PC-3 (cell line): ENCODE results near the gene MYO1F. TPM values are rescaled to one million over a fixed set of nuclear protein-coding genes. Genes with fewer than 3 reads are reported as not detected.

Experiments used
- ATAC-seq: fragments of 200-7000 bp; cut with Tn5 transposase; 2 replicates; pipeline ENCODE4 v1.9.1; 2020; ENCODE audit warnings: mild to moderate bottlenecking, moderate library complexity
- BruUV-seq: library from RNA; stranded (reverse); fragments of 400-500 nt; replicated peaks from 2 replicates; lab custom pipeline; 2021; lab: Mats Ljungman, UMichigan
- CTCF ChIA-PET: fragments of 300-600 bp; sonication (Branson Sonifier 250); formaldehyde crosslinking; loops from one replicate; lab custom pipeline; 2022; ENCODE audit warnings: antibody characterized with exemption; lab: Charles Lee
- POLR2A ChIA-PET: fragments of 300-600 bp; sonication (Branson Sonifier 250); formaldehyde crosslinking; loops from one replicate; lab custom pipeline; 2022; ENCODE audit warnings: antibody characterized with exemption; ENCODE audit not compliant: unreplicated experiment; lab: Charles Lee
- DNase-seq: peaks from one replicate; pipeline ENCODE4 v3.0.0-alpha.2; 2015
- H2AFZ ChIP-seq: fragments of 300-600 bp; sonication (generic); 2 replicates; pipeline ENCODE4 v1.6.0; 2016; ENCODE audit warnings: antibody characterized with exemption, low read length
- H3F3A ChIP-seq: fragments of 300-600 bp; sonication (generic); one replicate; pipeline ENCODE4 v1.6.0; 2017; ENCODE audit warnings: antibody characterized with exemption, low read length, control low read depth, mild to moderate bottlenecking; ENCODE audit not compliant: unreplicated experiment
- H3K27ac ChIP-seq: fragments of 300-600 bp; sonication (generic); 2 replicates; pipeline ENCODE4 v1.5.1; 2016; ENCODE audit warnings: mild to moderate bottlenecking, low read length
- H3K27me3 ChIP-seq: fragments of 300-600 bp; sonication (generic); 2 replicates; pipeline ENCODE4 v1.6.1; 2016; ENCODE audit warnings: low read length, mixed read lengths
- H3K36me3 ChIP-seq: fragments of 300-600 bp; sonication (generic); 2 replicates; pipeline ENCODE4 v1.6.1; 2016; ENCODE audit warnings: low read depth, mixed run types, low read length, mixed read lengths
- H3K4me1 ChIP-seq: fragments of 300-600 bp; sonication (generic); 2 replicates; pipeline ENCODE4 v1.5.1; 2016; ENCODE audit warnings: low read length; ENCODE audit not compliant: insufficient read depth
- H3K4me2 ChIP-seq: fragments of 300-600 bp; sonication (generic); 2 replicates; pipeline ENCODE4 v1.6.0; 2016; ENCODE audit warnings: low read length
- H3K4me3 ChIP-seq: fragments of 300-600 bp; sonication (generic); 2 replicates; pipeline ENCODE4 v1.5.1; 2016; ENCODE audit warnings: mild to moderate bottlenecking, low read length, mixed read lengths
- H3K79me2 ChIP-seq: fragments of 300-600 bp; sonication (generic); 2 replicates; pipeline ENCODE4 v1.6.1; 2017; ENCODE audit warnings: low read length, mixed read lengths
- H3K9ac ChIP-seq: fragments of 300-600 bp; sonication (generic); 2 replicates; pipeline ENCODE4 v1.6.0; 2016; ENCODE audit warnings: mild to moderate bottlenecking, low read length
- H3K9me2 ChIP-seq: fragments of 300-600 bp; sonication (generic); replicated peaks from 2 replicates; pipeline ENCODE4 v1.6.1; 2016; ENCODE audit warnings: mixed run types, low read length, mixed read lengths
- H3K9me3 ChIP-seq: fragments of 300-600 bp; sonication (generic); 2 replicates; pipeline ENCODE4 v1.6.1; 2016; ENCODE audit warnings: low read length, mixed read lengths
- H4K20me1 ChIP-seq: fragments of 300-600 bp; sonication (generic); 2 replicates; pipeline ENCODE4 v1.6.1; 2016; ENCODE audit warnings: low read length, mixed read lengths
- EZH2 ChIP-seq: fragments of 300-600 bp; sonication (generic); IDR thresholded peaks from one replicate; pipeline ENCODE4 v1.6.1; 2017; ENCODE audit warnings: antibody characterized with exemption, mild to moderate bottlenecking, low read length; ENCODE audit not compliant: unreplicated experiment
- EZH2phosphoT487 ChIP-seq: fragments of 300-600 bp; sonication (generic); IDR thresholded peaks from 2 replicates; pipeline ENCODE4 v1.6.1; 2018; ENCODE audit warnings: mild to moderate bottlenecking, antibody characterized with exemption, low read length, borderline replicate concordance
- intact Hi-C: fragments of 100-400 bp; cut with micrococcal nuclease; formaldehyde crosslinking; loops from 2 replicates; pipeline ENCODE4 v1.9.0; 2023
- total RNA-seq: library from RNA; depleted of rRNA; stranded (reverse); fragments of >200 nt; gene quantifications from 2 replicates; pipeline ENCODE4 v1.2.3, GENCODE V29; 2014
- TF ChIP-seq, protein P1 (sequence below): fragments of 300-600 bp; sonication (generic); conservative IDR thresholded peaks from 2 replicates; pipeline ENCODE4 v1.5.1; 2017; ENCODE audit warnings: antibody characterized with exemption, low read depth, mild to moderate bottlenecking, low read length

Gene MYO1F
- total RNA-seq, 1 experiment from 2014 or later = 2.0 TPM

DNA sequence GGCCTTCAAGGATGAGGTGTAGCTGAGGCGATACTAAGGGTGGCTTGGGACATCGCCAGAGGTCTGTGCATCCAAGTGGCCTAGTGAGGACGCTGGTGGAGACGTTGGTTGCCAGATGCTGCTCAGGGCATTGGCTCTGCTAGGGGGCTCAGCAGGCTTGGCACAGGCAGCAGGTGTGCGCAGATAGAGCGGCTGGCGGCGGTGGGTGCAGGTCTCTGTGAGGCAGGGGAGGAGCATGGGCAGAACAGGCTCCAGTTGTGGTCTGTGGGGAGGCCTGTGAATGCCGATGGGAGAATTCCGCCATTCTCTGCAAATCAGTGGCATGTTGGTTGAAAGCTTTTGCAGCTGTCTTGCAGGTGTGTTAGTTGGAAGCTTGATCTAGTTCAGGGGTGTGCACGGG lies 96.0 kb downstream of the MYO1F start:
- peaks cover 63% of the 10 kb centered on the region for H3K36me3 ChIP-seq
- no peaks in the 10 kb centered on the region for H3K9me3 ChIP-seq
- H3K4me2 ChIP-seq = no peak overlapping the region
- H3K79me2 ChIP-seq = peaks cover 68% of the 10 kb centered on the region
- no peaks in the 10 kb centered on the region for H3K4me1 ChIP-seq
- ChIA-PET POLR2A (no interaction called here), CTCF (no interaction called here)
- TF ChIP-seq EZH2 = no peak
- TF ChIP-seq, protein P1, sequence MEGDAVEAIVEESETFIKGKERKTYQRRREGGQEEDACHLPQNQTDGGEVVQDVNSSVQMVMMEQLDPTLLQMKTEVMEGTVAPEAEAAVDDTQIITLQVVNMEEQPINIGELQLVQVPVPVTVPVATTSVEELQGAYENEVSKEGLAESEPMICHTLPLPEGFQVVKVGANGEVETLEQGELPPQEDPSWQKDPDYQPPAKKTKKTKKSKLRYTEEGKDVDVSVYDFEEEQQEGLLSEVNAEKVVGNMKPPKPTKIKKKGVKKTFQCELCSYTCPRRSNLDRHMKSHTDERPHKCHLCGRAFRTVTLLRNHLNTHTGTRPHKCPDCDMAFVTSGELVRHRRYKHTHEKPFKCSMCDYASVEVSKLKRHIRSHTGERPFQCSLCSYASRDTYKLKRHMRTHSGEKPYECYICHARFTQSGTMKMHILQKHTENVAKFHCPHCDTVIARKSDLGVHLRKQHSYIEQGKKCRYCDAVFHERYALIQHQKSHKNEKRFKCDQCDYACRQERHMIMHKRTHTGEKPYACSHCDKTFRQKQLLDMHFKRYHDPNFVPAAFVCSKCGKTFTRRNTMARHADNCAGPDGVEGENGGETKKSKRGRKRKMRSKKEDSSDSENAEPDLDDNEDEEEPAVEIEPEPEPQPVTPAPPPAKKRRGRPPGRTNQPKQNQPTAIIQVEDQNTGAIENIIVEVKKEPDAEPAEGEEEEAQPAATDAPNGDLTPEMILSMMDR = no peak
- no peaks in the 10 kb centered on the region for H3F3A ChIP-seq
- H3K4me3 ChIP-seq = no peak overlapping the region
- BruUV-seq = no TSS peak
- H4K20me1 ChIP-seq = peaks cover 52% of the 10 kb centered on the region
- ATAC-seq (no peak), DNase-seq (no peak)
- no peak overlapping the region for H2AFZ ChIP-seq
- no peak overlapping the region for H3K27ac ChIP-seq
- intact Hi-C loops = no loop called here
- H3K27me3 ChIP-seq = no peaks in the 10 kb centered on the region
- H3K9me2 ChIP-seq = no peaks in the 10 kb centered on the region
- H3K9ac ChIP-seq = no peak overlapping the region

DNA sequence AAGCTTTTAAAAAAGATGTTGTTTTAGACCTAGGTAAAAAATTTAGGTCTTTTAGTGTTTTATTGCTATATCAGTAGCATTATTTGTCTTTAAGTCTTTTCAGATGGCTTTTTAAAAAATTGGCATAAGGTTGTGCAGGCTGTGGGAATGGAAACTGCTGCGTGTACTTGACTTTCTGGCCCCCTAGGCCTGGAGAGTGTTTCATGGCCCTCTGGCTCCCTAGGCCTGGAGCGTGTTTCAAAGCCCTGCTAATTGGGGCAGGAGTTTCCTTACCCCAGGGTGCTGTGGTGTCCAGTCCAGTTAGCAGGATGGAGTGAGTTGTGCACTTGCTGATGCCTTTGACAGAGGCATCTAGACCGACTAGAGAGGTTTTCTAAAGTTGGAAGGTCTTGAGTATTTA lies 98.6 kb downstream of the MYO1F start:
- BruUV-seq = no TSS peak
- Histone ChIP-seq H3K4me3 (no peak overlapping the region), H3K4me1 (no peaks in the 10 kb centered on the region), H4K20me1 (peaks cover 56% of the 10 kb centered on the region), H3F3A (no peaks in the 10 kb centered on the region), H3K9ac (no peak overlapping the region), H3K79me2 (peaks cover 87% of the 10 kb centered on the region), H2AFZ (no peak overlapping the region), H3K9me3 (no peaks in the 10 kb centered on the region), H3K36me3 (peaks cover 62% of the 10 kb centered on the region), H3K27ac (no peak overlapping the region), H3K9me2 (no peaks in the 10 kb centered on the region), H3K27me3 (no peaks in the 10 kb centered on the region), H3K4me2 (no peak overlapping the region)
- POLR2A ChIA-PET = interaction anchor here (0.6 kb wide), 1 partner anchor 103 kb away, joined by 10 read pairs; no protein-coding TSS in a partner anchor
- TF ChIP-seq EZH2phosphoT487 = no peak
- TF ChIP-seq, protein P1 = no peak
- no peak for TF ChIP-seq EZH2
- DNase-seq (no peak), ATAC-seq (no peak)
- intact Hi-C loops = no loop called here
- CTCF ChIA-PET = interaction anchor here (0.5 to 0.6 kb wide), 2 partner anchors 43 to 1615 kb away, joined by 3 to 10 read pairs; no protein-coding TSS in a partner anchor

DNA sequence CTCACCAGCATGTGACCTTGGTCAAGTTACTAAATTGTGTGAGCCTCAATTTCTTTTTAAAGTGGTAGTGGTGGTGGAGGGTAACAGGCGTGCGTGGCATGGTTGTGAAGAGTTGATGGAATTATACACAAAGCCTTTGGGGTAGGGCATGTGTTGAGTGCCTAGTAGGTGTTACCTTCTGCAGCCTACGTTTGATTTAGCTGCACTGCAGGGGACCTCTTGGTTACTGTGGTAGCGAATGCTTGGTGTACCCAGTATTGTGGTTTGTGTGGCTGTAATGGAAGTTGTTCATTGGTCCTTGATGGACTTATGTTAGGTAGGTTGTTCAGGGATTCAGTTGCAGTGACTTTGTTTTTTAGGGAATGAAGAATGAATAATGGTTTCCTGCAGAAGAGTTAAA lies 99.4 kb downstream of the MYO1F start:
- ATAC-seq (no peak), DNase-seq (no peak)
- Histone ChIP-seq H3K27ac (no peak overlapping the region), H3F3A (no peaks in the 10 kb centered on the region), H3K36me3 (peaks cover 62% of the 10 kb centered on the region), H3K9me2 (no peaks in the 10 kb centered on the region), H3K4me3 (no peak overlapping the region), H3K27me3 (no peaks in the 10 kb centered on the region), H3K9me3 (no peaks in the 10 kb centered on the region), H3K79me2 (peaks cover 81% of the 10 kb centered on the region), H2AFZ (no peak overlapping the region), H4K20me1 (peaks cover 52% of the 10 kb centered on the region), H3K9ac (no peak overlapping the region), H3K4me1 (no peaks in the 10 kb centered on the region), H3K4me2 (no peak overlapping the region)
- TF ChIP-seq, protein P1 = no peak
- TF ChIP-seq EZH2 (no peak), EZH2phosphoT487 (no peak)
- POLR2A ChIA-PET = no interaction called here
- CTCF ChIA-PET = no interaction called here
- intact Hi-C loops = no loop called here
- no TSS peak for BruUV-seq
